22Rv1 (cell line): ENCODE results near the gene HOXA2.
A peak's percentile ranks its signal among the peaks of the same experiment; 100 is the strongest.

Experiments
- H3K27ac ChIP-seq: fragments of 450-650 bp; 2 replicates; pipeline ENCODE4 v1.5.1; 2017
- CTCF ChIP-seq: fragments of 450-650 bp; IDR thresholded peaks from 2 replicates; pipeline ENCODE4 v1.5.1; 2017; ENCODE audit warnings: mild to moderate bottlenecking
- ZFX ChIP-seq: fragments of 450-650 bp; IDR thresholded peaks from 2 replicates; pipeline ENCODE4 v1.6.1; 2017; ENCODE audit warnings: antibody characterized with exemption, borderline replicate concordance

Gene HOXA2

GRCh38 chr7:27138985-27139333, 36.5 kb upstream of the HOXA2 start:
- no peak overlapping the region for H3K27ac ChIP-seq
- TF ChIP-seq CTCF, result no peak
- no peak for TF ChIP-seq ZFX

- no peak for TF ChIP-seq CTCF
- no peak overlapping the region for H3K27ac ChIP-seq
Measured at GRCh38 chr7:27138472-27138871, 36.0 kb upstream of the HOXA2 start.

GRCh38 chr7:27137640-27138315, 35.3 kb upstream of the HOXA2 start:
- H3K27ac ChIP-seq, result no peak overlapping the region
- TF ChIP-seq ZFX (no peak), CTCF (no peak)

GRCh38 chr7:27134392-27134791, 31.9 kb upstream of the HOXA2 start:
- TF ChIP-seq CTCF (no peak), ZFX (no peak)
- no peak overlapping the region for H3K27ac ChIP-seq

- no peak overlapping the region for H3K27ac ChIP-seq
- TF ChIP-seq CTCF (no peak), ZFX (no peak)
Measured at GRCh38 chr7:27133409-27134231, 31.1 kb upstream of the HOXA2 start.

GRCh38 chr7:27132978-27133377, 30.5 kb upstream of the HOXA2 start:
- no peak for TF ChIP-seq ZFX

GRCh38 chr7:27132214-27132613, 29.7 kb upstream of the HOXA2 start:
- no peak overlapping the region for H3K27ac ChIP-seq
- no peak for TF ChIP-seq ZFX

More at GRCh38 chr7:27132978-27133377, 30.5 kb upstream of the HOXA2 start:
- H3K27ac ChIP-seq, result no peak overlapping the region

- H3K27ac ChIP-seq, result peak overlapping the region; percentile 63
- TF ChIP-seq ZFX (no peak), CTCF (no peak)
Measured at GRCh38 chr7:27131390-27131819, 28.9 kb upstream of the HOXA2 start.
